H1 (cell line): ENCODE data around the gene ZNF488. TPM values are rescaled to one million over a fixed set of nuclear protein-coding genes. Genes with fewer than 3 reads are reported as not detected.

Experiments used
- CTCF ChIA-PET: fragments of 300-600 bp; sonication (Branson Sonifier 250); formaldehyde crosslinking; loops from one replicate; lab custom pipeline; 2021; ENCODE audit not compliant: partially characterized antibody; lab: Charles Lee
- POLR2A ChIA-PET: fragments of 300-600 bp; sonication (Branson Sonifier 250); formaldehyde crosslinking; loops from one replicate; lab custom pipeline; 2021; ENCODE audit warnings: inconsistent platforms; ENCODE audit not compliant: partially characterized antibody; lab: Charles Lee
- DNase-seq, 2 experiments: peaks; one replicate each; pipeline versions ENCODE4 v3.0.0 to v3.0.0-alpha.2; 2010 to 2022; ENCODE audit warnings: low spot score in 2 of 2, low read depth in 1 of 2, mixed read lengths in 1 of 2
- FAIRE-seq: peaks from 2 replicates; lab custom pipeline; 2011; peaks lifted over from hg19 to GRCh38; lab: Jason Lieb, UNC
- H2AFZ ChIP-seq: 2 replicates; pipeline ENCODE4 v1.8.1; 2012; ENCODE audit warnings: low read length, inconsistent platforms
- H2AK5ac ChIP-seq: 2 replicates; pipeline ENCODE4 v1.6.1; 2013; ENCODE audit warnings: low read depth, low read length
- H2BK120ac ChIP-seq: replicated peaks from 2 replicates; pipeline ENCODE3; 2013; ENCODE audit warnings: low read depth, low read length, inconsistent platforms
- H2BK12ac ChIP-seq: 2 replicates; pipeline ENCODE4 v1.6.1; 2013; ENCODE audit warnings: low read depth, low read length
- H2BK15ac ChIP-seq: 2 replicates; pipeline ENCODE4 v1.6.1; 2013; ENCODE audit warnings: low read length
- H2BK20ac ChIP-seq: 2 replicates; pipeline ENCODE4 v1.6.1; 2013; ENCODE audit warnings: low read length
- H2BK5ac ChIP-seq: 2 replicates; pipeline ENCODE4 v1.6.1; 2013; ENCODE audit warnings: low read depth, low read length
- H3K14ac ChIP-seq: 2 replicates; pipeline ENCODE4 v1.6.1; 2013; ENCODE audit warnings: inconsistent platforms; ENCODE audit not compliant: insufficient read length
- H3K18ac ChIP-seq: 2 replicates; pipeline ENCODE4 v1.6.1; 2013; ENCODE audit warnings: low read length; ENCODE audit errors: extremely low read depth
- H3K23ac ChIP-seq: 2 replicates; pipeline ENCODE4 v1.6.1; 2013; ENCODE audit warnings: inconsistent platforms; ENCODE audit not compliant: insufficient read length
- H3K23me2 ChIP-seq: 2 replicates; pipeline ENCODE4 v1.6.1; 2013; ENCODE audit warnings: low read depth, low read length
- H3K27ac ChIP-seq: 2 replicates; pipeline ENCODE4 v1.6.1; 2011; ENCODE audit warnings: low read depth, low read length, inconsistent platforms
- H3K27me3 ChIP-seq, 4 experiments: replicated peaks in 1 of 4; 1 replicate in 1 of 4; 2 replicates in 3 of 4; pipeline versions ENCODE4 v1.6.1 to v1.8.1; 2011 to 2013; ENCODE audit warnings: low read length in 3 of 4, mild to moderate bottlenecking in 3 of 4, inconsistent platforms in 2 of 4, mixed read lengths in 2 of 4, moderate library complexity in 1 of 4; ENCODE audit not compliant: control insufficient read depth in 3 of 4, insufficient read depth in 3 of 4; ENCODE audit errors: extremely low read depth in 1 of 4
- H3K36me3 ChIP-seq, 4 experiments: 2 replicates each; pipeline versions ENCODE4 v1.6.1 to v1.8.1; 2011 to 2013; ENCODE audit warnings: mild to moderate bottlenecking in 4 of 4, low read length in 3 of 4, moderate library complexity in 2 of 4, control low read depth in 1 of 4, inconsistent platforms in 1 of 4; ENCODE audit not compliant: insufficient read depth in 4 of 4, control insufficient read depth in 2 of 4
- H3K4ac ChIP-seq: replicated peaks from 2 replicates; pipeline ENCODE3; 2013; ENCODE audit warnings: low read length, low read depth, mixed read lengths, inconsistent platforms; ENCODE audit not compliant: insufficient read length
- H3K4me1 ChIP-seq, 4 experiments: replicated peaks in 1 of 4; 1 replicate in 1 of 4; 2 replicates in 3 of 4; pipeline versions ENCODE4 v1.6.1 to v1.8.1; 2011 to 2013; ENCODE audit warnings: low read length in 3 of 4, inconsistent platforms in 2 of 4, mixed read lengths in 1 of 4; ENCODE audit not compliant: insufficient read depth in 4 of 4, control insufficient read depth in 3 of 4
- H3K4me2 ChIP-seq, 2 experiments: 2 replicates each; pipeline versions ENCODE4 v1.6.1 to v1.8.1; 2011 to 2013; ENCODE audit warnings: low read depth in 2 of 2, low read length in 2 of 2, control low read depth in 1 of 2, inconsistent platforms in 1 of 2, mild to moderate bottlenecking in 1 of 2; ENCODE audit not compliant: insufficient read depth in 1 of 2
- H3K4me3 ChIP-seq, 4 experiments: fragments of 200-600, 300-600 bp in 1 of 4; sonication (generic), shearing (Covaris generic), sonication (Bioruptor Twin) in 1 of 4; 2 replicates each; pipeline versions ENCODE4 v1.5.1 to v1.8.1; 2011 to 2016; ENCODE audit warnings: low read length in 4 of 4, low read depth in 3 of 4, control low read depth in 2 of 4, inconsistent platforms in 2 of 4, mild to moderate bottlenecking in 2 of 4, mixed read lengths in 1 of 4, moderate library complexity in 1 of 4; ENCODE audit not compliant: insufficient read depth in 2 of 4; ENCODE audit errors: extremely low read depth in 1 of 4
- H3K56ac ChIP-seq: replicated peaks from 2 replicates; pipeline ENCODE3; 2013; ENCODE audit warnings: low read depth, mild to moderate bottlenecking, mixed read lengths, low read length, inconsistent platforms; ENCODE audit not compliant: insufficient read length
- H3K79me1 ChIP-seq: 2 replicates; pipeline ENCODE4 v1.6.1; 2013; ENCODE audit warnings: low read depth, low read length, control low read depth
- H3K79me2 ChIP-seq, 2 experiments: 2 replicates each; pipeline versions ENCODE4 v1.6.1 to v1.8.1; 2012 to 2013; ENCODE audit warnings: low read length in 2 of 2, mild to moderate bottlenecking in 2 of 2, inconsistent platforms in 1 of 2; ENCODE audit not compliant: insufficient read depth in 2 of 2, control insufficient read depth in 1 of 2
- H3K9ac ChIP-seq, 4 experiments: replicated peaks in 1 of 4; 1 replicate in 1 of 4; 2 replicates in 3 of 4; pipeline versions ENCODE4 v1.6.1 to v1.8.1; 2011 to 2013; ENCODE audit warnings: low read depth in 3 of 4, low read length in 3 of 4, control low read depth in 2 of 4, mild to moderate bottlenecking in 2 of 4, moderate library complexity in 2 of 4, inconsistent platforms in 1 of 4; ENCODE audit errors: extremely low read depth in 1 of 4
- H3K9me3 ChIP-seq, 2 experiments: 2 replicates each; pipeline versions ENCODE4 v1.6.1 to v1.8.1; 2012 to 2013; ENCODE audit warnings: mild to moderate bottlenecking in 2 of 2, moderate library complexity in 2 of 2, control low read depth in 1 of 2, inconsistent platforms in 1 of 2, low read depth in 1 of 2, low read length in 1 of 2, mixed read lengths in 1 of 2; ENCODE audit not compliant: insufficient read depth in 2 of 2
- H4K20me1 ChIP-seq, 2 experiments: replicated peaks in 1 of 2; 2 replicates each; pipeline versions ENCODE3 to v1.8.1; 2011 to 2013; ENCODE audit warnings: inconsistent platforms in 2 of 2, low read length in 2 of 2, mild to moderate bottlenecking in 1 of 2; ENCODE audit not compliant: insufficient read depth in 2 of 2, control insufficient read depth in 1 of 2
- H4K5ac ChIP-seq: 2 replicates; pipeline ENCODE4 v1.6.1; 2013; ENCODE audit warnings: low read length, low read depth, mixed read lengths, inconsistent platforms; ENCODE audit not compliant: insufficient read length
- H4K8ac ChIP-seq: 2 replicates; pipeline ENCODE4 v1.8.0; 2013; ENCODE audit warnings: mild to moderate bottlenecking, moderate library complexity, low read length, inconsistent platforms; ENCODE audit not compliant: insufficient read depth; ENCODE audit errors: extremely low read depth
- H4K91ac ChIP-seq: replicated peaks from 2 replicates; pipeline ENCODE3; 2013; ENCODE audit warnings: low read length, mixed read lengths, inconsistent platforms; ENCODE audit not compliant: insufficient read length
- BCL11A ChIP-seq, 2 experiments: IDR thresholded peaks; one replicate each; pipeline ENCODE4 v1.6.1; 2011; ENCODE audit warnings: low read depth in 2 of 2, low read length in 2 of 2, mild to moderate bottlenecking in 2 of 2
- CREB1 ChIP-seq: IDR thresholded peaks from 2 replicates; pipeline ENCODE4 v1.6.1; 2012; ENCODE audit warnings: inconsistent platforms
- CTCF ChIP-seq, 3 experiments: IDR thresholded peaks; 1 replicate in 2 of 3; 2 replicates in 1 of 3; pipeline versions ENCODE4 v1.5.1 to v1.6.1; 2011; ENCODE audit warnings: low read length in 3 of 3, mild to moderate bottlenecking in 3 of 3, inconsistent platforms in 2 of 3, low read depth in 1 of 3, moderate library complexity in 1 of 3; ENCODE audit not compliant: insufficient read depth in 1 of 3; ENCODE audit errors: control extremely low read depth in 1 of 3
- EZH2 ChIP-seq: fragments of 200-600 bp; sonication (generic); IDR thresholded peaks from 2 replicates; pipeline ENCODE4 v1.7.1; 2012; ENCODE audit warnings: low read depth, mild to moderate bottlenecking, moderate library complexity, low read length, inconsistent platforms; ENCODE audit not compliant: severe bottlenecking
- KDM5A ChIP-seq: fragments of 200-600 bp; IDR thresholded peaks from 2 replicates; pipeline ENCODE4 v1.7.1; 2012; ENCODE audit warnings: mild to moderate bottlenecking, low read length, inconsistent platforms, mixed read lengths
- POLR2AphosphoS5 ChIP-seq: IDR thresholded peaks from 2 replicates; pipeline ENCODE4 v1.6.1; 2011; ENCODE audit warnings: low read depth, low read length
- RNF2 ChIP-seq: fragments of 200-900, 300-1000 bp; sonication (generic); IDR thresholded peaks from 2 replicates; pipeline ENCODE4 v1.7.1; 2016; ENCODE audit warnings: borderline replicate concordance, low read depth, mild to moderate bottlenecking, antibody characterized with exemption, low read length; ENCODE audit not compliant: poor library complexity, severe bottlenecking; ENCODE audit errors: missing control alignments
- SIN3A ChIP-seq, 2 experiments: IDR thresholded peaks in 1 of 2; conservative IDR thresholded peaks in 1 of 2; 2 replicates each; pipeline ENCODE4 v1.6.1; 2011 to 2012; ENCODE audit warnings: low read length in 2 of 2, improper control_type of control experiment in 1 of 2, low read depth in 1 of 2, mild to moderate bottlenecking in 1 of 2
- SP2 ChIP-seq: IDR thresholded peaks from 2 replicates; pipeline ENCODE4 v1.6.1; 2012; ENCODE audit warnings: mild to moderate bottlenecking, low read length, inconsistent platforms
- TCF12 ChIP-seq: IDR thresholded peaks from 2 replicates; pipeline ENCODE4 v1.6.1; 2011; ENCODE audit warnings: low read depth, mild to moderate bottlenecking, low read length
- TEAD4 ChIP-seq: IDR thresholded peaks from 2 replicates; pipeline ENCODE4 v1.6.1; 2012; ENCODE audit warnings: low read depth, low read length, inconsistent platforms, mixed read lengths
- YY1 ChIP-seq: IDR thresholded peaks from 2 replicates; pipeline ENCODE4 v1.6.1; 2011; ENCODE audit warnings: low read depth, mild to moderate bottlenecking, low read length
- WGBS, 2 experiments: shearing (Covaris generic) in 1 of 2; methylation state at CpG; one replicate each; pipeline versions ENCODE4 v1.1.6 to v1.1.7; 2013 to 2015; ENCODE audit warnings: low lambda C conversion rate in 2 of 2, mixed read lengths in 2 of 2, inconsistent platforms in 1 of 2, low coverage in 1 of 2, missing lambda C conversion rate in 1 of 2; ENCODE audit not compliant: insufficient replicate concordance in 2 of 2, insufficient coverage in 1 of 2, insufficient read length in 1 of 2; ENCODE audit errors: extremely low coverage in 1 of 2, missing lambda C conversion rate in 1 of 2; 5-methylcytosine and 5-hydroxymethylcytosine counted together
- polyA plus RNA-seq, 7 experiments: library from polyadenylated mRNA; depleted of rRNA in 3 of 7; stranded (reverse) in 5 of 7; unstranded in 2 of 7; fragments of >200 nt in 5 of 7; fragments of 200-250 nt in 2 of 7; gene quantifications; 1 replicate in 5 of 7; 2 replicates in 1 of 7; 4 replicates in 1 of 7; pipeline versions ENCODE4 v1.2.1 to v1.2.3, GENCODE V29; 2011 to 2013; ENCODE audit warnings: missing spikeins in 2 of 7, mixed read lengths in 2 of 7
- total RNA-seq: library from RNA; stranded (reverse); fragmentation: NEBNext Ultra II Directional; extraction: Animal tissue kit (Norgen Biotek cat#: 25700); gene quantifications from 2 replicates; pipeline ENCODE4 v1.2.1, GENCODE V29; 2021

Gene ZNF488
- total and polyA plus RNA-seq, 2 of the 8 experiments (the other 6 are each of a cell fraction or from before 2014, with no cell fraction given), result 7.9 to 11.4 TPM

- no peak overlapping the region for H3K9ac ChIP-seq
- no peak overlapping the region for H2BK20ac ChIP-seq
- H3K4me3 ChIP-seq, result no peak overlapping the region
- H4K8ac ChIP-seq, result no peak overlapping the region
- H2BK15ac ChIP-seq, result no peak overlapping the region
- no peak overlapping the region for H2AK5ac ChIP-seq
- H3K18ac ChIP-seq, result no peak overlapping the region
- no peak overlapping the region for H3K27ac ChIP-seq
- H2BK120ac ChIP-seq, result no peak overlapping the region
- H3K9me3 ChIP-seq, result no peaks in the 10 kb centered on the region
- DNase-seq (no peak), FAIRE-seq (no peak)
- CTCF ChIA-PET, result interaction anchor here (1.0 to 11.8 kb wide), 5 partner anchors 24 to 295 kb away, joined by 4 to 201 read pairs (median 6); no protein-coding TSS in a partner anchor
- WGBS, 2 experiments, result 87% methylated on average over 4 of the region's 4 CpGs; no CpG with 5 or more reads in 1 of the 2 experiments
- no peaks in the 10 kb centered on the region for H3K4me1 ChIP-seq
- H4K5ac ChIP-seq, result no peak overlapping the region
- no peak overlapping the region for H3K4ac ChIP-seq
- no peaks in the 10 kb centered on the region for H4K20me1 ChIP-seq
- no peaks in the 10 kb centered on the region for H3K23me2 ChIP-seq
- no peaks in the 10 kb centered on the region for H3K79me2 ChIP-seq
- no peak overlapping the region for H4K91ac ChIP-seq
- no peak overlapping the region for H2BK5ac ChIP-seq
- POLR2A ChIA-PET, result no interaction called here
- H3K4me2 ChIP-seq, result no peak overlapping the region
- H3K36me3 ChIP-seq, result no peaks in the 10 kb centered on the region
- H3K14ac ChIP-seq, result no peak overlapping the region
- no peaks in the 10 kb centered on the region; a peak in 1 of 7 replicates for H3K27me3 ChIP-seq
- H3K79me1 ChIP-seq, result no peaks in the 10 kb centered on the region
- no peak overlapping the region for H2AFZ ChIP-seq
- H2BK12ac ChIP-seq, result no peak overlapping the region
- no peak overlapping the region for H3K23ac ChIP-seq
- no peak overlapping the region for H3K56ac ChIP-seq
- no peak for TF ChIP-seq POLR2AphosphoS5
- TF ChIP-seq SP2, result no peak
- TF ChIP-seq CTCF (IDR thresholded peaks at IDR 0.05; ENCODE audit: control extremely low read depth in 1 of 3, insufficient read depth in 1 of 3, low read depth in 1 of 3, low read length in 3 of 3), result no peak
- TF ChIP-seq RNF2, result no peak
- TF ChIP-seq YY1, result no peak
- TF ChIP-seq KDM5A, result no peak
- TF ChIP-seq EZH2, result no peak
- no peak for TF ChIP-seq BCL11A (IDR thresholded peaks at IDR 0.05; ENCODE audit: low read depth in 2 of 2, low read length in 2 of 2)
- no peak for TF ChIP-seq CREB1
- TF ChIP-seq SIN3A (conservative IDR thresholded peaks at IDR 0.05 in 1 of 2, IDR thresholded peaks at IDR 0.05 in 1 of 2; ENCODE audit: low read depth in 1 of 2, low read length in 2 of 2), result no peak
- TF ChIP-seq TEAD4, result no peak
- no peak for TF ChIP-seq TCF12
Measured at GRCh38 chr10:47317251-47317650, 66.8 kb downstream of the ZNF488 start.
